PC-9 (cell line): ENCODE data around the gene SELENOT. TPM values are rescaled to one million over a fixed set of nuclear protein-coding genes. Genes with fewer than 3 reads are reported as not detected.

Experiments
- BruUV-seq: library from RNA; stranded (reverse); fragments of 400-500 nt; replicated peaks from 2 replicates; lab custom pipeline; 2021; lab: Mats Ljungman, UMichigan
- CTCF ChIA-PET: fragments of 300-600 bp; sonication (Branson Sonifier 250); formaldehyde crosslinking; loops from one replicate; lab custom pipeline; 2022; ENCODE audit warnings: antibody characterized with exemption; lab: Charles Lee
- POLR2A ChIA-PET: fragments of 300-600 bp; sonication (Branson Sonifier 250); formaldehyde crosslinking; loops from one replicate; lab custom pipeline; 2022; ENCODE audit warnings: antibody characterized with exemption; ENCODE audit not compliant: unreplicated experiment; lab: Charles Lee
- DNase-seq, 2 experiments: peaks; one replicate each; pipeline versions ENCODE4 v3.0.0 to v3.0.0-alpha.2; 2015 to 2022; ENCODE audit warnings: mixed read lengths in 1 of 2
- H2AFZ ChIP-seq: fragments of 200-600 bp; sonication (generic); 2 replicates; pipeline ENCODE4 v1.8.1; 2017; ENCODE audit warnings: antibody characterized with exemption
- H3F3A ChIP-seq: fragments of 200-600 bp; sonication (generic); 2 replicates; pipeline ENCODE4 v1.8.1; 2017; ENCODE audit warnings: antibody characterized with exemption, mild to moderate bottlenecking, low read depth; ENCODE audit not compliant: insufficient read depth
- H3K27ac ChIP-seq: fragments of 200-600 bp; sonication (generic); 2 replicates; pipeline ENCODE4 v1.6.1; 2016; ENCODE audit warnings: mixed run types
- H3K27me3 ChIP-seq: fragments of 200-600 bp; sonication (generic); 2 replicates; pipeline ENCODE4 v1.6.1; 2016; ENCODE audit warnings: low read depth, mixed run types; ENCODE audit not compliant: insufficient read depth
- H3K36me3 ChIP-seq: fragments of 200-600 bp; sonication (generic); 2 replicates; pipeline ENCODE4 v1.6.1; 2016; ENCODE audit warnings: low read depth, mixed run types
- H3K4me1 ChIP-seq: fragments of 200-600 bp; sonication (generic); replicated peaks from 2 replicates; pipeline ENCODE4 v1.6.1; 2016; ENCODE audit warnings: mixed run types; ENCODE audit not compliant: insufficient read depth
- H3K4me2 ChIP-seq: fragments of 200-600 bp; sonication (generic); 2 replicates; pipeline ENCODE4 v1.6.1; 2017; ENCODE audit warnings: mixed run types
- H3K4me3 ChIP-seq: fragments of 200-600 bp; sonication (generic); 2 replicates; pipeline ENCODE4 v1.6.1; 2016; ENCODE audit warnings: mixed run types
- H3K79me2 ChIP-seq: fragments of 200-600 bp; sonication (generic); 2 replicates; pipeline ENCODE4 v1.6.1; 2017; ENCODE audit warnings: low read depth, mixed run types
- H3K9me2 ChIP-seq: fragments of 200-600 bp; sonication (generic); 2 replicates; pipeline ENCODE4 v1.8.1; 2017; ENCODE audit warnings: mild to moderate bottlenecking; ENCODE audit not compliant: insufficient read depth
- H3K9me3 ChIP-seq: fragments of 200-600 bp; sonication (generic); 2 replicates; pipeline ENCODE4 v1.8.1; 2016; ENCODE audit warnings: low read depth; ENCODE audit not compliant: insufficient read depth
- H4K20me1 ChIP-seq: fragments of 200-600 bp; sonication (generic); 2 replicates; pipeline ENCODE4 v1.8.1; 2017; ENCODE audit not compliant: insufficient read depth
- CTCF ChIP-seq: fragments of 200-600 bp; sonication (generic); conservative IDR thresholded peaks from 2 replicates; pipeline ENCODE4 v1.6.1; 2017; ENCODE audit warnings: mixed run types, antibody characterized with exemption, mild to moderate bottlenecking, moderate library complexity
- EZH2 ChIP-seq: fragments of 200-600 bp; sonication (generic); IDR thresholded peaks from 2 replicates; pipeline ENCODE4 v1.8.0; 2017; ENCODE audit warnings: antibody characterized with exemption, low read depth
- intact Hi-C: fragments of 100-400 bp; cut with micrococcal nuclease; formaldehyde crosslinking; loops from one replicate; pipeline ENCODE4 v1.10.0; 2022; ENCODE audit not compliant: unreplicated experiment
- total RNA-seq: library from RNA; stranded (reverse); gene quantifications from 2 replicates; pipeline ENCODE4 v1.2.3, GENCODE V29; 2021

Gene SELENOT
- total RNA-seq, 1 experiment from 2014 or later, result 84.1 TPM

- no TSS peak for BruUV-seq
- peak overlapping the region; percentile 93 for H3K4me2 ChIP-seq
- H3K27ac ChIP-seq, result peak overlapping the region; percentile 93
- H3K9me2 ChIP-seq, result no peaks in the 10 kb centered on the region
- H3K9me3 ChIP-seq, result no peaks in the 10 kb centered on the region
- no peak for DNase-seq
- ChIA-PET CTCF (no interaction called here), POLR2A (no interaction called here)
- peaks cover 2% of the 10 kb centered on the region; the same call in 1 of the 2 replicates for H4K20me1 ChIP-seq
- TF ChIP-seq CTCF (no peak), EZH2 (no peak)
- H3K4me1 ChIP-seq, result peaks cover 47% of the 10 kb centered on the region
- H3K27me3 ChIP-seq, result no peaks in the 10 kb centered on the region
- intact Hi-C loops, result loop anchor here (1.0 to 5.0 kb wide), 2 partner anchors 99 to 158 kb away; partner anchors contain the start of genes ERICH6 and SIAH2
- H3K36me3 ChIP-seq, result peaks cover 12% of the 10 kb centered on the region; the same call in 1 of the 2 replicates
- H3K79me2 ChIP-seq, result peaks cover 93% of the 10 kb centered on the region
- H3F3A ChIP-seq, result peaks cover 37% of the 10 kb centered on the region
- H3K4me3 ChIP-seq, result peak overlapping the region; percentile 94
- H2AFZ ChIP-seq, result peak overlapping the region; percentile 88
These were observed 829 bp downstream of the SELENOT start for GRCh38 chr3:150603980-150604319.

GRCh38 chr3:150605998-150606641, 3.0 kb downstream of the SELENOT start:
- H3K79me2 ChIP-seq, result peaks cover 96% of the 10 kb centered on the region
- TF ChIP-seq EZH2 (no peak), CTCF (no peak)
- H3K9me3 ChIP-seq, result no peaks in the 10 kb centered on the region
- no peak overlapping the region for H2AFZ ChIP-seq
- H3K27ac ChIP-seq, result no peak overlapping the region
- H3K9me2 ChIP-seq, result no peaks in the 10 kb centered on the region
- BruUV-seq, result no TSS peak
- DNase-seq, result no peak
- ChIA-PET POLR2A (no interaction called here), CTCF (no interaction called here)
- peak overlapping the region; percentile 93; the same call in 1 of the 2 replicates for H3K4me2 ChIP-seq
- peaks cover 12% of the 10 kb centered on the region; the same call in 1 of the 2 replicates for H3K36me3 ChIP-seq
- H3K4me3 ChIP-seq, result no peak overlapping the region
- no peaks in the 10 kb centered on the region for H3K27me3 ChIP-seq
- H3K4me1 ChIP-seq, result peaks cover 25% of the 10 kb centered on the region
- intact Hi-C loops, result no loop called here
- H3F3A ChIP-seq, result peaks cover 17% of the 10 kb centered on the region
- H4K20me1 ChIP-seq, result 0 out of 2 replicates have a peak, but pooled peaks cover 6% of the 10 kb centered on the region

GRCh38 chr3:150607267-150608065, 4.3 kb downstream of the SELENOT start:
- BruUV-seq, result no TSS peak
- POLR2A ChIA-PET, result no interaction called here
- H3K27me3 ChIP-seq, result no peaks in the 10 kb centered on the region
- peaks cover 19% of the 10 kb centered on the region for H3K4me1 ChIP-seq
- DNase-seq, result no peak
- peaks cover 13% of the 10 kb centered on the region for H3F3A ChIP-seq
- H3K27ac ChIP-seq, result no peak overlapping the region
- H3K36me3 ChIP-seq, result peaks cover 15% of the 10 kb centered on the region; the same call in 1 of the 2 replicates
- H2AFZ ChIP-seq, result no peak overlapping the region
- H3K9me3 ChIP-seq, result no peaks in the 10 kb centered on the region
- no peak overlapping the region for H3K4me2 ChIP-seq
- 0 out of 2 replicates have a peak, but pooled peaks cover 6% of the 10 kb centered on the region for H4K20me1 ChIP-seq
- intact Hi-C loops, result no loop called here
- TF ChIP-seq CTCF (no peak), EZH2 (no peak)
- H3K79me2 ChIP-seq, result peaks cover 96% of the 10 kb centered on the region
- CTCF ChIA-PET, result no interaction called here
- H3K4me3 ChIP-seq, result no peak overlapping the region
- no peaks in the 10 kb centered on the region for H3K9me2 ChIP-seq
